ENCODE data around the gene NADSYN1. TPM values are rescaled to one million over a fixed set of nuclear protein-coding genes. Genes with fewer than 3 reads are reported as not detected.

Gene NADSYN1
- total RNA-seq, 1 experiment from 2014 or later = 45.1 TPM

DNA sequence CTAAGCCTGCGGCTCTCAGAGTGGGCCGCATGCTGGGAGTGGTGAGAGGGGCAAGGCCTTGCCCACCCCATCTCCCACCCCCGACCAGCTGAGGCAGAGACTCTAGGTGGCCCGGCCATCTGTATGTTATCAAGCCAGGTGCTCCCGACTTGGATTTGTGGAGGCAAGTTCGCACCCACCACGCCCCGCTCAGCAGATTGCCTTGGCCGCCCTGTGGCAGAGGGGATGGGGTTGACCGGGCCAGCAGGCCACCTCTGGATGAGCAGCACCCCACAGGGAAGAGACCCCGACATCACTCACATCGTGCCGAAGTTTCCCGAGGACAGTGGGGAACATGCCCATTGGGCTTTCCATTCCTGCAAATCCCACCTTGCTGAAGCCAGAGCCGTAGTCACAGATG is 45.6 kb upstream of the NADSYN1 start:
- DNase-seq (ENCODE audit: low spot score) = no peak
- no peak for ATAC-seq
- Mint-ChIP-seq H3K4me3 (no peak overlapping the region), H3K9me3 (peaks cover 28% of the 10 kb centered on the region), H3K36me3 (peaks cover 4% of the 10 kb centered on the region), H3K4me1 (no peaks in the 10 kb centered on the region), H3K27ac (no peak overlapping the region), H3K27me3 (ENCODE audit: low read depth) (peaks cover 18% of the 10 kb centered on the region)
- CTCF ChIA-PET = interaction anchor here (0.6 kb wide), 1 partner anchor 964 kb away, joined by 3 read pairs; no protein-coding TSS in a partner anchor
- no peak for TF ChIP-seq TEAD4 (CRISPR knock-in tag; IDR thresholded peaks at IDR 0.05)
- no peak for TF ChIP-seq TCF7 (CRISPR knock-in tag; IDR thresholded peaks at IDR 0.05; ENCODE audit: low read depth)
- TF ChIP-seq, protein P1, sequence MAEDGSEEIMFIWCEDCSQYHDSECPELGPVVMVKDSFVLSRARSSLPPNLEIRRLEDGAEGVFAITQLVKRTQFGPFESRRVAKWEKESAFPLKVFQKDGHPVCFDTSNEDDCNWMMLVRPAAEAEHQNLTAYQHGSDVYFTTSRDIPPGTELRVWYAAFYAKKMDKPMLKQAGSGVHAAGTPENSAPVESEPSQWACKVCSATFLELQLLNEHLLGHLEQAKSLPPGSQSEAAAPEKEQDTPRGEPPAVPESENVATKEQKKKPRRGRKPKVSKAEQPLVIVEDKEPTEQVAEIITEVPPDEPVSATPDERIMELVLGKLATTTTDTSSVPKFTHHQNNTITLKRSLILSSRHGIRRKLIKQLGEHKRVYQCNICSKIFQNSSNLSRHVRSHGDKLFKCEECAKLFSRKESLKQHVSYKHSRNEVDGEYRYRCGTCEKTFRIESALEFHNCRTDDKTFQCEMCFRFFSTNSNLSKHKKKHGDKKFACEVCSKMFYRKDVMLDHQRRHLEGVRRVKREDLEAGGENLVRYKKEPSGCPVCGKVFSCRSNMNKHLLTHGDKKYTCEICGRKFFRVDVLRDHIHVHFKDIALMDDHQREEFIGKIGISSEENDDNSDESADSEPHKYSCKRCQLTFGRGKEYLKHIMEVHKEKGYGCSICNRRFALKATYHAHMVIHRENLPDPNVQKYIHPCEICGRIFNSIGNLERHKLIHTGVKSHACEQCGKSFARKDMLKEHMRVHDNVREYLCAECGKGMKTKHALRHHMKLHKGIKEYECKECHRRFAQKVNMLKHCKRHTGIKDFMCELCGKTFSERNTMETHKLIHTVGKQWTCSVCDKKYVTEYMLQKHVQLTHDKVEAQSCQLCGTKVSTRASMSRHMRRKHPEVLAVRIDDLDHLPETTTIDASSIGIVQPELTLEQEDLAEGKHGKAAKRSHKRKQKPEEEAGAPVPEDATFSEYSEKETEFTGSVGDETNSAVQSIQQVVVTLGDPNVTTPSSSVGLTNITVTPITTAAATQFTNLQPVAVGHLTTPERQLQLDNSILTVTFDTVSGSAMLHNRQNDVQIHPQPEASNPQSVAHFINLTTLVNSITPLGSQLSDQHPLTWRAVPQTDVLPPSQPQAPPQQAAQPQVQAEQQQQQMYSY (CRISPR knock-in tag; IDR thresholded peaks at IDR 0.05) = no peak
- TF ChIP-seq SMAD3 (CRISPR knock-in tag; IDR thresholded peaks at IDR 0.05; ENCODE audit: borderline replicate concordance) = no peak
- TF ChIP-seq, protein P2, sequence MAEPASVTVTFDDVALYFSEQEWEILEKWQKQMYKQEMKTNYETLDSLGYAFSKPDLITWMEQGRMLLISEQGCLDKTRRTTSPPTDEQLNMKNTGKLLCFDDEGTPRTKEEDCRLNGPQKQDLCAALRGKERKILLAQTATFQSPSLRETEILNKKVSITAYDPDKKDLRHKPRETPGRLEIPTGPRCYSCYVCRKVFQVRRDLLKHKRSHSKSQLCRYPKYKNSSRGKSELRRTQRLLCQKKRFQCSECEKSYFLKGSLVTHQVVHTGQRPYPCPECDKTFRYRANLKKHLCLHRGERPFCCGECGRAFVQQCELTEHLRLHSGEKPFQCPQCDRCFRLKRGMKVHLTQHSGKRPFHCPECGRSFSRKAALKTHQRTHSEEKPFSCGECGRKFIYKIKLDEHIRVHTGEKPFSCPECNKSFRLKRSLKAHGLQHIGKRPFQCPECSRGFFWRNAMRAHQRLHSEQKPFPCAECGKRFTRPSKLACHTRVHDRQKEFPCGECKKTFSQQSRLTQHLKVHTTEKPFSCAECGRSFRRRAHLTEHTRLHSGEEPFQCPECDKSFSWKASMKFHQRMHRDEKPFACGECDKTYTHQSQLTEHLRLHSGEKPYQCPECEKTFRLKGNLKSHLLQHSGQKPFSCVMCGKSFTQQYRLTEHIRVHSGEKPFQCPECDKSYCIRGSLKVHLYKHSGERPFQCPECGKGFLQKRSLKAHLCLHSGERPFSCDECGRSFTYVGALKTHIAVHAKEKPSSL (CRISPR knock-in tag; conservative IDR thresholded peaks at IDR 0.05) = no peak
- TF ChIP-seq, protein P3, sequence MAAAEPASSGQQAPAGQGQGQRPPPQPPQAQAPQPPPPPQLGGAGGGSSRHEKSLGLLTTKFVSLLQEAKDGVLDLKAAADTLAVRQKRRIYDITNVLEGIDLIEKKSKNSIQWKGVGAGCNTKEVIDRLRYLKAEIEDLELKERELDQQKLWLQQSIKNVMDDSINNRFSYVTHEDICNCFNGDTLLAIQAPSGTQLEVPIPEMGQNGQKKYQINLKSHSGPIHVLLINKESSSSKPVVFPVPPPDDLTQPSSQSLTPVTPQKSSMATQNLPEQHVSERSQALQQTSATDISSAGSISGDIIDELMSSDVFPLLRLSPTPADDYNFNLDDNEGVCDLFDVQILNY (CRISPR knock-in tag; IDR thresholded peaks at IDR 0.05) = no peak
- TF ChIP-seq, protein P4, sequence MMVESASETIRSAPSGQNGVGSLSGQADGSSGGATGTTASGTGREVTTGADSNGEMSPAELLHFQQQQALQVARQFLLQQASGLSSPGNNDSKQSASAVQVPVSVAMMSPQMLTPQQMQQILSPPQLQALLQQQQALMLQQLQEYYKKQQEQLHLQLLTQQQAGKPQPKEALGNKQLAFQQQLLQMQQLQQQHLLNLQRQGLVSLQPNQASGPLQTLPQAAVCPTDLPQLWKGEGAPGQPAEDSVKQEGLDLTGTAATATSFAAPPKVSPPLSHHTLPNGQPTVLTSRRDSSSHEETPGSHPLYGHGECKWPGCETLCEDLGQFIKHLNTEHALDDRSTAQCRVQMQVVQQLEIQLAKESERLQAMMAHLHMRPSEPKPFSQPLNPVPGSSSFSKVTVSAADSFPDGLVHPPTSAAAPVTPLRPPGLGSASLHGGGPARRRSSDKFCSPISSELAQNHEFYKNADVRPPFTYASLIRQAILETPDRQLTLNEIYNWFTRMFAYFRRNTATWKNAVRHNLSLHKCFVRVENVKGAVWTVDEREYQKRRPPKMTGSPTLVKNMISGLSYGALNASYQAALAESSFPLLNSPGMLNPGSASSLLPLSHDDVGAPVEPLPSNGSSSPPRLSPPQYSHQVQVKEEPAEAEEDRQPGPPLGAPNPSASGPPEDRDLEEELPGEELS (CRISPR knock-in tag; IDR thresholded peaks at IDR 0.05) = no peak
- TF ChIP-seq MYBL2 (CRISPR knock-in tag; IDR thresholded peaks at IDR 0.05) = no peak
- TF ChIP-seq NFYB (CRISPR knock-in tag; conservative IDR thresholded peaks at IDR 0.05; ENCODE audit: low read depth) = no peak
- no peak for TF ChIP-seq TP53 (CRISPR knock-in tag; IDR thresholded peaks at IDR 0.05)
- no peak for TF ChIP-seq ZNF317 (CRISPR knock-in tag; IDR thresholded peaks at IDR 0.05; ENCODE audit: borderline replicate concordance, low read depth)
- TF ChIP-seq, protein P5, sequence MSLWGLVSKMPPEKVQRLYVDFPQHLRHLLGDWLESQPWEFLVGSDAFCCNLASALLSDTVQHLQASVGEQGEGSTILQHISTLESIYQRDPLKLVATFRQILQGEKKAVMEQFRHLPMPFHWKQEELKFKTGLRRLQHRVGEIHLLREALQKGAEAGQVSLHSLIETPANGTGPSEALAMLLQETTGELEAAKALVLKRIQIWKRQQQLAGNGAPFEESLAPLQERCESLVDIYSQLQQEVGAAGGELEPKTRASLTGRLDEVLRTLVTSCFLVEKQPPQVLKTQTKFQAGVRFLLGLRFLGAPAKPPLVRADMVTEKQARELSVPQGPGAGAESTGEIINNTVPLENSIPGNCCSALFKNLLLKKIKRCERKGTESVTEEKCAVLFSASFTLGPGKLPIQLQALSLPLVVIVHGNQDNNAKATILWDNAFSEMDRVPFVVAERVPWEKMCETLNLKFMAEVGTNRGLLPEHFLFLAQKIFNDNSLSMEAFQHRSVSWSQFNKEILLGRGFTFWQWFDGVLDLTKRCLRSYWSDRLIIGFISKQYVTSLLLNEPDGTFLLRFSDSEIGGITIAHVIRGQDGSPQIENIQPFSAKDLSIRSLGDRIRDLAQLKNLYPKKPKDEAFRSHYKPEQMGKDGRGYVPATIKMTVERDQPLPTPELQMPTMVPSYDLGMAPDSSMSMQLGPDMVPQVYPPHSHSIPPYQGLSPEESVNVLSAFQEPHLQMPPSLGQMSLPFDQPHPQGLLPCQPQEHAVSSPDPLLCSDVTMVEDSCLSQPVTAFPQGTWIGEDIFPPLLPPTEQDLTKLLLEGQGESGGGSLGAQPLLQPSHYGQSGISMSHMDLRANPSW (CRISPR knock-in tag; conservative IDR thresholded peaks at IDR 0.05; ENCODE audit: low read depth) = no peak
- TF ChIP-seq ZNF671 (CRISPR knock-in tag; IDR thresholded peaks at IDR 0.05) = no peak
- no peak for TF ChIP-seq NR3C1 (CRISPR knock-in tag; conservative IDR thresholded peaks at IDR 0.05; ENCODE audit: low read depth)
- TF ChIP-seq ZBTB21 (CRISPR knock-in tag; IDR thresholded peaks at IDR 0.05; ENCODE audit: borderline replicate concordance) = no peak
- POLR2A ChIA-PET = no interaction called here

All from WTC11 (cell line).